Activated gamma-delta T cell treated with Interleukin-2 at 50 U/mL for 16 hours (primary cell): ENCODE results near the gene CLEC10A.

Experiments used
- DNase-seq: peaks from one replicate; pipeline ENCODE4 v3.0.0-alpha.2; 2020

The CLEC10A gene

GRCh38 chr17:7038025-7038862 is 41.8 kb downstream of the CLEC10A start:
- DNase-seq: no peak

DNA sequence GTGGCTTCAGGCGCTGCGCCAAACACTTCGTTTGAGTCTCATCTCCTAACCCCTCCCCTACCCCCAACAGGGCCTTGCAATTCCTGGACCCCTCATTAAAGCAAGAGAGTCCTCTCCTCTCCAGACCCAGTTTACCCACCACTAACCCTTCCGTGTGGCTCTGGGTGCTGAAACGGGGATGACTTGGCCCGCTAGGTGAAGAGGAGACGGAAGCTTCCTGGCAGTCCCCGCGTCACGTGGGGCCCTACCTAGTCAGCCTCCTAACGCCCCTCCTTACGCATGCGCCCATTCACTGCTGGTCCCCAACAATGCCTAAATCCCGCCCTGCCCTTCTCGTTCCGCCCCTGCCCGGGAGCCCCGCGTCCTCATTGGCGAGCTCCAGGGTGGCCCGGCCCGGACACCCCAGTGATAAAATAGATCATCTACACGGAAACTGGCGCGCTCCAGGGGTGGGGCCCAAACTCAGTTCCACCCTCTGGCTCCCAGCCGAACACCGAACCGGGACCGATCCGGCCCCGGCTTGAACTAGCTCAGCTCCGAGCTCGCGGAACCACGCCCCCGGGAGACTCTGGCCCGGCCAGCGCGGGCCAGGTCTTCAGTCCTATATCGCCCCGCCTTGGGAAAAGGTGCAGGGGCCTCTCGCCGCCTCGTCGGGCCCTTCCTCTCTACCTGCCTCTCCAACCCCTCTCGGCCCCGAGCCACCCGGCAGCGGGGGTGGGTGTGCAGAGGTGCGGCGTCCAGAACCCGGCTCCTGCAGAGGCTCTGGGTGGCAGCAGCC is 44.3 kb downstream of the CLEC10A start, which contains the start of gene SLC16A13:
TSS of gene SLC16A13 (plus strand) at position 425 of the 778 bp plus-strand sequence. CDS start 368 bp downstream, outside the sequence.
- peak; percentile 98 for DNase-seq

DNA sequence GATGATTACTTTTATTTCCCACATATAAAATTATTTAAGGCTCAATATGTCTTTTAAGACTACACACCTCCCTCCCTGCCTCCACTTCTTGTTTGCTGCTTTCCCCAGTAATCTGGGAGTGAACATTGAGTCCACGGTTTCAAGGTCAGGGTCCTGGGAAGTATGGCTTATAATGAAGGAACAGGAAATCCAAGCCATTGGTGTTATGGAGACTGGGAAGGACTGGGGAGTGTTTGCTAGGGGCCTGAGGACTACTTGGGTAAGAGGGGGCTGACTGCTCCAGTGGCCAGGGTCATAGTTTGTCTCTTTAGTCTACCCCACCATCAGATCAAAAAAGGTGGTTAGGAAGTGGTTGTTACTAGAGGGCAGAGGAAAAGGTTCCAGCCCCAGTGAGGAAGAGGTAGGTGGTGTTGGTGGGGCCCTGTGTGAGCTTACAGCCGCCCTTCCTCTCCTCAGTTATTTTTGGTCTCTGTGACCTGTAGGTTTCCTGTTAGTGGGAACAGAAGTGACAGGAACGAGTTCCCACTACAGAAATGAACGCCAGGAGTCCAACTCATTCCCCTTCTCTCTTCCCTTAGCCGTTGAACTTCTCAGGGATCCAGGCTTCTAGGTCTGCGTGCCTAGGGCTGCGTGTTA is 45.0 kb downstream of the CLEC10A start:
- DNase-seq: peak; percentile 54

DNA sequence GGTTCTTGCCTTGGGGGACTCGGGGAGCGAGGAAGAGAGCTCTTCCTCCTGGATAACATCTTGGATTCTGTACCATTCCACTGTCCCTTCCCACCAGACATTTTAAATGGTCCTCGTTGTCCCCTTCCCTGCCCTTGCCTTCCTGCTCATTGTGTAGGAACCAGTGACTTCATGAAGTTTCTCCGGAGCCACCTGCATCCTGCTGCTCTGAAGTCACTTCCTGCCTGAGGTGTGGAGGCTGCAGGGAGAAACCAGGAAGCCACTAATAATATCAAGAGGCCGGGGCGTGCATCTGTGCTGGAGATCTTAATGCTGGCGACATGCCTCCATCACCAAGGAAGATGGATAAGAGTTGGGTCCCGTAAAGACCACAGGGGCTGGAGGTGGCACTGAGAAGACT is 50.4 kb downstream of the CLEC10A start:
- DNase-seq: no peak

DNA sequence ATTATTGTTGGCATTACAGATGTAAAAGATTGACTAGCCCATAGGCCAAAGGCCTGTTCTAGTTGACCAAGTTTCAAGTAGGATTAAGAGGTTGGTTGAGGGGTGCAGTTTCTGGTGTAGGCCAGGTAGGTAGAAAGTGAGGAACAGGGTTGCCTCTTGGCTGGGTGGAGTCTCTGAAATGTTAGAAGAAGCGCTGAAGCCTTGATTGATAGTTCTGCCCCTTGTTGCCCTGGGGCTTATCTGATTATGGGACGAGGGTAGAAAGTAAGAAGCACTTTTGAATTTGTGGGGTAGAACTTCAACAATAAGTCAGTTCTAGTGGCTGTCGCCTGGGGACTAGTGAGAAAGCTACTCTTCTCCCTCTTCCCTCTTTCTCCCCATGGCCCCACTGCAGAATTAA is 51.0 kb downstream of the CLEC10A start:
- DNase-seq: no peak

DNA sequence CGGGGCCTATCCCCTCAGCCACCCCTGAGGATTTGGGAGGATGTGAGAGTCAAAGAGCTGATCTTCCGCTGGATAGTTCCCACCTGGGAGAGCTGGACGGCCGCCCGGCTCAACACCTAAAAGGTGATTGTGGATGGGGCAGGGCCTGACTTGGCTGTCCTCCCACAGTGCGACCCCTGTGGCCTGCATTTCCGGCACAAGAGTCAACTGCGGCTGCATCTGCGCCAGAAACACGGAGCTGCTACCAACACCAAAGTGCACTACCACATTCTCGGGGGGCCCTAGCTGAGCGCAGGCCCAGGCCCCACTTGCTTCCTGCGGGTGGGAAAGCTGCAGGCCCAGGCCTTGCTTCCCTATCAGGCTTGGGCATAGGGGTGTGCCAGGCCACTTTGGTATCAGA is 52.7 kb downstream of the CLEC10A start:
- no peak for DNase-seq

GRCh38 chr17:7026471-7027115 is 53.5 kb downstream of the CLEC10A start:
- DNase-seq: no peak

DNA sequence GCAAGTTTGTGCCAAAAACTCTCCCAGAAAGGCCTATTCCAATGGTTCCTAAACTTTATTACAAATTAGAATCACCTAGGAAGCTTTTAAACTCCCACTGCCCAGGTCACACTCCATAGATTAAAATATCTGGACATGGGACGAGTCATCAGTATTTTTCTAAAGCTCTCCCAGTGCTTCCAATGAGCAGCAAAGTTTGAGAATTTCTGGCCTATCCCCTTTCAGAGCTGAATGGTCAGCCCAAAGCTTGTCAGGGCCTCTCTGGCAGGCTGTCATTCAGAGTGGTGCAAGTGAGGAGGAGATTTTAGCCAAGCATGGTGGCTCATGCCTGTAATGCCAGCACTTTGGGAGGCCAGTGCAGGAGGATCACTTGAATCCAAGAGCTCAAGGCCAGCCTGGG is 54.8 kb downstream of the CLEC10A start:
- no peak for DNase-seq
